GM20000 (cell line): Measurements from ENCODE around the gene USP53.
A peak's percentile ranks its signal among the peaks of the same experiment; 100 is the strongest.

Experiments used
- DNase-seq: peaks from one replicate; pipeline ENCODE4 v3.0.0; 2012; ENCODE audit warnings: low spot score
- TF ChIP-seq, protein P1 (sequence below): IDR thresholded peaks from 2 replicates; pipeline ENCODE4 v1.5.1; 2012; ENCODE audit warnings: mild to moderate bottlenecking, control low read depth; ENCODE audit errors: extremely low read depth, missing control alignments

USP53 gene

GRCh38 chr4:119290598-119290997, 78.1 kb downstream of the USP53 start:
- TF ChIP-seq, protein P1, sequence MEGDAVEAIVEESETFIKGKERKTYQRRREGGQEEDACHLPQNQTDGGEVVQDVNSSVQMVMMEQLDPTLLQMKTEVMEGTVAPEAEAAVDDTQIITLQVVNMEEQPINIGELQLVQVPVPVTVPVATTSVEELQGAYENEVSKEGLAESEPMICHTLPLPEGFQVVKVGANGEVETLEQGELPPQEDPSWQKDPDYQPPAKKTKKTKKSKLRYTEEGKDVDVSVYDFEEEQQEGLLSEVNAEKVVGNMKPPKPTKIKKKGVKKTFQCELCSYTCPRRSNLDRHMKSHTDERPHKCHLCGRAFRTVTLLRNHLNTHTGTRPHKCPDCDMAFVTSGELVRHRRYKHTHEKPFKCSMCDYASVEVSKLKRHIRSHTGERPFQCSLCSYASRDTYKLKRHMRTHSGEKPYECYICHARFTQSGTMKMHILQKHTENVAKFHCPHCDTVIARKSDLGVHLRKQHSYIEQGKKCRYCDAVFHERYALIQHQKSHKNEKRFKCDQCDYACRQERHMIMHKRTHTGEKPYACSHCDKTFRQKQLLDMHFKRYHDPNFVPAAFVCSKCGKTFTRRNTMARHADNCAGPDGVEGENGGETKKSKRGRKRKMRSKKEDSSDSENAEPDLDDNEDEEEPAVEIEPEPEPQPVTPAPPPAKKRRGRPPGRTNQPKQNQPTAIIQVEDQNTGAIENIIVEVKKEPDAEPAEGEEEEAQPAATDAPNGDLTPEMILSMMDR: no peak
- DNase-seq: no peak

- TF ChIP-seq, protein P1: no peak
- DNase-seq: no peak
Observed at GRCh38 chr4:119296356-119296755, 83.8 kb downstream of the USP53 start.

GRCh38 chr4:119297795-119298194, 85.3 kb downstream of the USP53 start:
- DNase-seq: no peak

GRCh38 chr4:119299260-119299671, 86.8 kb downstream of the USP53 start:
- no peak for DNase-seq
- TF ChIP-seq, protein P1: no peak

More at GRCh38 chr4:119297795-119298194, 85.3 kb downstream of the USP53 start:
- TF ChIP-seq, protein P1: no peak

DNA sequence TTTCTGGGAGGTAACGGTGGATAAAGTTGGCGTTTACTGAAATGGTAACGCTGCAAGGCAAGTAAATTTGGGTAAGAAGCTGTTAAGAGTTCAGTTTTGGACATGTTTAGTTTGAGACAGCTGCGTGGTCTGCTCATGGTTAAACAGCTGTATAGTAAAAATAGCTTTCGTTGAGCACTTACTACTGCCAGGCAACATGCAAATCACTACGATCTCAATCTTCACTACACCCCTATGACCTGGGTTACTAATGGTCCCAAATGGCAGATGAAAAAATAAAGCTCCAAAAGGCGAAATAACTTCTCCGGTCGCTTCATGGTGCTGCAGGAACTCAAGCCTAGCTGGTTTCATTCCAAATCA, 87.2 kb downstream of the USP53 start:
- TF ChIP-seq, protein P1: no peak
- peak; percentile 45 for DNase-seq

GRCh38 chr4:119300101-119300978, 87.8 kb downstream of the USP53 start:
- DNase-seq: peak; percentile 85
- TF ChIP-seq, protein P1: no peak

GRCh38 chr4:119302073-119302832, 89.7 kb downstream of the USP53 start:
- DNase-seq: no peak
- TF ChIP-seq, protein P1: no peak
